HepG2 (cell line): ENCODE data around the gene POLN. TPM values are rescaled to one million over a fixed set of nuclear protein-coding genes. Genes with fewer than 3 reads are reported as not detected.

ENCODE experiments used
- ATAC-seq: fragments of 200-7000 bp; cut with Tn5 transposase; 3 replicates; pipeline ENCODE4 v1.9.1; 2020; ENCODE audit warnings: mild to moderate bottlenecking, moderate library complexity
- BruUV-seq: library from RNA; stranded (reverse); fragments of 400-500 nt; replicated peaks from 2 replicates; lab custom pipeline; 2021; lab: Mats Ljungman, UMichigan
- CTCF ChIA-PET: fragments of 300-600 bp; formaldehyde crosslinking; extraction: SDS; loops from one replicate; lab custom pipeline; 2021; ENCODE audit warnings: low total read pairs, inconsistent platforms, low intra/inter-chr PET ratio; lab: Yijun Ruan, JAX
- POLR2A ChIA-PET: fragments of 350-600 bp; sonication (Branson Sonifier 250); formaldehyde crosslinking; loops from one replicate; lab custom pipeline; 2020; ENCODE audit warnings: antibody characterized with exemption, inconsistent platforms; lab: Yijun Ruan, JAX
- DNase-seq: peaks from one replicate; pipeline ENCODE4 v3.0.0-alpha.2; 2015; ENCODE audit warnings: low spot score
- FAIRE-seq: peaks from 3 replicates; lab custom pipeline; 2011; peaks lifted over from hg19 to GRCh38; lab: Jason Lieb, UNC
- H2AFZ ChIP-seq: one replicate; pipeline ENCODE4 v1.6.1; 2011; ENCODE audit warnings: low read length, inconsistent platforms
- H3K27ac ChIP-seq: fragments of 300-600 bp; 3 replicates; pipeline ENCODE4 v1.8.0; 2011; ENCODE audit warnings: mixed run types, mild to moderate bottlenecking, mixed read lengths, low read length, inconsistent platforms; ENCODE audit not compliant: insufficient read depth; ENCODE audit errors: extremely low read length
- H3K27me3 ChIP-seq, 2 experiments: fragments of 200-600 bp in 1 of 2; 2 replicates in 1 of 2; 3 replicates in 1 of 2; pipeline versions ENCODE4 v1.6.0 to v1.8.0; 2011; ENCODE audit warnings: low read length in 2 of 2, mild to moderate bottlenecking in 2 of 2, moderate library complexity in 2 of 2, inconsistent platforms in 1 of 2; ENCODE audit not compliant: insufficient read depth in 2 of 2, control insufficient read depth in 1 of 2
- H3K36me3 ChIP-seq, 2 experiments: fragments of 200-600 bp in 1 of 2; replicated peaks in 1 of 2; 2 replicates in 1 of 2; 3 replicates in 1 of 2; pipeline versions ENCODE4 v1.5.1 to v1.8.0; 2011; ENCODE audit warnings: low read length in 2 of 2, inconsistent platforms in 1 of 2; ENCODE audit not compliant: insufficient read depth in 2 of 2, control insufficient read depth in 1 of 2
- H3K4me1 ChIP-seq: 2 replicates; pipeline ENCODE4 v1.5.1; 2012; ENCODE audit warnings: low read length, inconsistent platforms; ENCODE audit not compliant: insufficient read depth
- H3K4me2 ChIP-seq: 2 replicates; pipeline ENCODE4 v1.6.0; 2011; ENCODE audit warnings: low read depth, low read length, inconsistent platforms
- H3K4me3 ChIP-seq, 3 experiments: fragments of 200-600 bp in 1 of 3; sonication (generic), shearing (Covaris generic) in 1 of 3; replicated peaks in 1 of 3; 2 replicates each; pipeline ENCODE4 v1.5.1; 2011 to 2016; ENCODE audit warnings: low read length in 3 of 3, inconsistent platforms in 2 of 3, low read depth in 2 of 3, mild to moderate bottlenecking in 2 of 3, control low read depth in 1 of 3, mixed read lengths in 1 of 3; ENCODE audit not compliant: insufficient read depth in 1 of 3
- H3K79me2 ChIP-seq: one replicate; pipeline ENCODE4 v1.6.1; 2011; ENCODE audit warnings: low read length, inconsistent platforms; ENCODE audit not compliant: insufficient read depth
- H3K9ac ChIP-seq: 2 replicates; pipeline ENCODE4 v1.6.0; 2011; ENCODE audit warnings: mild to moderate bottlenecking, low read depth, low read length, inconsistent platforms; ENCODE audit not compliant: insufficient read depth
- H3K9me3 ChIP-seq: 2 replicates; pipeline ENCODE4 v1.5.1; 2012; ENCODE audit warnings: mild to moderate bottlenecking, low read length
- H4K20me1 ChIP-seq: 2 replicates; pipeline ENCODE4 v1.6.0; 2011; ENCODE audit warnings: inconsistent platforms, mild to moderate bottlenecking, low read length, moderate library complexity; ENCODE audit not compliant: insufficient read depth
- AGO2 ChIP-seq: fragments of 200-400 bp; formaldehyde crosslinking; optimal IDR thresholded peaks from 2 replicates; pipeline ENCODE3; 2017; ENCODE audit warnings: mild to moderate bottlenecking, low read depth, low read length, moderate library complexity
- ATAD3A ChIP-seq: sonication (generic); formaldehyde crosslinking; IDR thresholded peaks from 2 replicates; pipeline ENCODE4 v1.4.0; 2020; ENCODE audit warnings: missing genetic modification reagents
- ELF4 ChIP-seq: sonication (generic); formaldehyde crosslinking; IDR thresholded peaks from 2 replicates; pipeline ENCODE4 v1.5.0; 2020; ENCODE audit warnings: missing genetic modification reagents, mild to moderate bottlenecking, moderate library complexity, borderline replicate concordance
- MIXL1 ChIP-seq: IDR thresholded peaks from 2 replicates; pipeline ENCODE4 v1.6.1; 2016
- NFIC ChIP-seq: IDR thresholded peaks from 2 replicates; pipeline ENCODE4 v1.6.1; 2012; ENCODE audit warnings: mild to moderate bottlenecking, low read length, inconsistent platforms
- PCBP2 ChIP-seq: fragments of 200-400 bp; formaldehyde crosslinking; optimal IDR thresholded peaks from 2 replicates; pipeline ENCODE3; 2018; ENCODE audit warnings: low read length, low read depth; ENCODE audit not compliant: poor library complexity, severe bottlenecking
- RARA ChIP-seq: IDR thresholded peaks from 2 replicates; pipeline ENCODE4 v1.6.1; 2016; ENCODE audit warnings: missing genetic modification reagents, missing compliant biosample characterization
- RBFOX2 ChIP-seq: fragments of 200-400 bp; formaldehyde crosslinking; IDR thresholded peaks from 2 replicates; pipeline ENCODE4 v1.6.1; 2017; ENCODE audit warnings: low read depth, mild to moderate bottlenecking, low read length
- ZFP36L1 ChIP-seq: sonication (generic); formaldehyde crosslinking; IDR thresholded peaks from 2 replicates; pipeline ENCODE4 v1.8.0; 2022; ENCODE audit warnings: mild to moderate bottlenecking, missing genetic modification reagents, moderate library complexity
- ZNF564 ChIP-seq: sonication (generic); formaldehyde crosslinking; IDR thresholded peaks from 2 replicates; pipeline ENCODE4 v1.8.1; 2023; ENCODE audit warnings: mild to moderate bottlenecking, missing genetic modification reagents
- ZNF619 ChIP-seq: sonication (generic); formaldehyde crosslinking; IDR thresholded peaks from 2 replicates; pipeline ENCODE4 v1.4.0; 2020; ENCODE audit warnings: mild to moderate bottlenecking, missing genetic modification reagents
- WGBS: methylation state at CpG from one replicate; pipeline ENCODE4 v1.1.6; 2017; ENCODE audit warnings: low lambda C conversion rate; 5-methylcytosine and 5-hydroxymethylcytosine counted together
- in situ Hi-C: cut with HindIII; loops from 2 replicates; pipeline ENCODE4 v1.10.0; 2017; ENCODE audit warnings: low pct_unique_long_range_greater_than_20kb; ENCODE audit not compliant: extremely low pct_ligation_motif_present
- intact Hi-C: fragments of 100-400 bp; cut with micrococcal nuclease; formaldehyde crosslinking; loops from one replicate; pipeline ENCODE4 v1.10.0; 2022; ENCODE audit not compliant: unreplicated experiment
- polyA plus RNA-seq, 8 experiments: library from polyadenylated mRNA; depleted of rRNA in 3 of 8; stranded (reverse) in 7 of 8; unstranded in 1 of 8; fragments of >200 nt; fragmentation: Illumina TruSeq in 4 of 8; extraction: Trizol in 4 of 8; gene quantifications; 2 replicates each; pipeline versions ENCODE4 v1.2.1 to v1.2.3, GENCODE V29; 2011 to 2016; ENCODE audit warnings: low read depth in 4 of 8, missing spikeins in 1 of 8, mixed read lengths in 1 of 8; ENCODE audit not compliant: insufficient read depth in 1 of 8
- total RNA-seq, 5 experiments: library from RNA; depleted of rRNA; stranded (reverse); fragments of >200 nt; fragmentation: Illumina TruSeq; extraction: Trizol; gene quantifications; 2 replicates each; pipeline ENCODE4 v1.2.3, GENCODE V29; 2016; ENCODE audit warnings: low read depth in 1 of 5
- TF ChIP-seq, protein P1 (sequence below): sonication (generic); formaldehyde crosslinking; IDR thresholded peaks from 2 replicates; pipeline ENCODE4 v1.8.0; 2022; ENCODE audit warnings: missing genetic modification reagents, mild to moderate bottlenecking, moderate library complexity, borderline replicate concordance

POLN gene
- total and polyA plus RNA-seq, 2 of the 13 experiments (the other 11 are each of a cell fraction or from before 2014, with no cell fraction given), result 0.93 to 1.5 TPM

DNA sequence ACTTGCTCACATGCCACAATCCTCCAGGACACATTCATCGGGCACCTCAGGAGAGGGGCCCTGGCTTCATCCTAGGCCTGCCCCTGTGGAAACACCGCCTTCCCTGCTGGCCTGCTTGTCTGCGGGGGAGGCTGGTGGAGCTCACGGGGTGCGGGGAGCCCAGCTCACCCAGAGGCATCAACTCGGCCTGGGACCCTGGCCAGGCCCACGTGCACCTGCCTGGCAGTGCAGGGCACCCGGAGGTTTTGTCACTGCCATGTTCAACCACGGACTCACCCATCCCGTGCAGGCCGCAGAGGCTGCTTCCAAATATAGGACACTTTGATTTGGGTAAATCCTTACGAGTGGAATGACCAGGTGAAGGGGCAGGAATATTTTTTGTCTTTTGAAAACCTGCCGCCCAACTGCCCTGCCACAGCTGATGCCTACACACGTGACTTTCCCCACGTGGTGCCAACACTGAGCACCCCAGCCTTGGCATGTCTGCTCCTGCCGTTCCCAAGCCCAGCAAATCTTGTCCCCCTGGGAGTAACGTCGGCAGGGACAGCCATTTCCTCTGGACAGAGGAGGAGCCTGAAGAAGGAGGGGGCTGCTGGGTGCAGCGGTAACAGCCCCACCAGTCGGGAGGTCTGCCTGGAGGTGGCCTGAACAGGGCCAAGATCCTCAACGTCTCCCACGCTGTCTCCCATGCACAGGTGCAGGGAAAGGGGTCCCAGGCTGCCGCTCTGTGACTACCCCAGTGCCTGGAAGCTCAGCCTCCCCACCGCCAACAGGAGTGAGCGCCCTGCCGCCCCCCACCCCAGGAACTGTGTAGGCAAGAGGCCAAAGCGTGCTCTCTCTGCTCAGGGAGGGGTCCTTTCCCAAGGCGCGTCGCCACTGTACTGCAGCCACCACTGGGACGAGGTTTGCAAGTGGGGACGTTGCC is 11.5 kb upstream of the POLN start:
- peaks cover 11 to 16% of the 10 kb centered on the region in 2 experiments; a peak in 4 of 5 replicates for H3K36me3 ChIP-seq
- 95% methylated on average over 24 of the region's 32 CpGs for WGBS
- H3K9ac ChIP-seq, result no peak overlapping the region
- ChIA-PET POLR2A (no interaction called here), CTCF (no interaction called here)
- in situ Hi-C loops (no loop called here), intact Hi-C loops (no loop called here)
- no peaks in the 10 kb centered on the region for H3K4me1 ChIP-seq
- DNase-seq (no peak), FAIRE-seq (no peak), ATAC-seq (no peak)
- TF ChIP-seq RBFOX2 (peak; percentile 16), AGO2 (peak; percentile 67), NFIC (no peak)
- H3K27me3 ChIP-seq, result no peaks in the 10 kb centered on the region
- no TSS peak for BruUV-seq
- no peak overlapping the region for H3K4me3 ChIP-seq
- no peak overlapping the region for H2AFZ ChIP-seq
- H3K9me3 ChIP-seq, result no peaks in the 10 kb centered on the region
- no peaks in the 10 kb centered on the region for H4K20me1 ChIP-seq
- no peak overlapping the region for H3K27ac ChIP-seq
- H3K79me2 ChIP-seq, result no peaks in the 10 kb centered on the region
- no peak overlapping the region for H3K4me2 ChIP-seq

DNA sequence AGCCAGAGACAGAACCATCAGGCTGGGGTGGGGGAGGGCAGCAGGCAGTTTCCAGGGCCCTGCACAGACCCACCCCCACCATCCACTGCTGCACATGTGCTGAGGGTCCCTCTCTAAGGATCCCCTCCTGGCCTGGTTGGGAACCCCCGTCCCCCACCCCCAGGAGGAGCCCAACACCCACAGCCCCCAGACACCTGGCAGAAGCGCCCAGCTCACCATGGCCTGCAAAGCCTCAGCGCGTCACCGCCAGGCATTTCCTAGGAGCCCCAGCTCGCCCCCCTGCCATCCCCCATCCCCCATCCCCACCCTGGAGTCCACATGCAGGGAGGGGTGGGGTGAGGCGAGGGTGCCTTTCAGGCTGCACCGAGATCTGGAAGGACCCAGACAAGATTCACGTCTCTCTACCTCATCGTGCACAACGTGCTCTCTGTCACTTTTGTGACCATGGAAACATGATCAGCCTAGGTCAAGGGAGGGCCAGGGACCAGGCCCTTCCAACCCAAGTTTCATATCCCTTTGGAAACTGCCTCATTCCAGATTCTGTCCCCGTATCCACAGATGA is 10.7 kb upstream of the POLN start:
- ChIA-PET POLR2A (no interaction called here), CTCF (no interaction called here)
- Histone ChIP-seq H3K4me3 (no peak overlapping the region), H4K20me1 (no peaks in the 10 kb centered on the region), H3K9me3 (no peaks in the 10 kb centered on the region), H3K4me1 (no peaks in the 10 kb centered on the region), H3K36me3 (peaks cover 11 to 14% of the 10 kb centered on the region in 2 experiments; a peak in 4 of 5 replicates), H3K27ac (no peak overlapping the region), H3K9ac (no peak overlapping the region), H2AFZ (no peak overlapping the region), H3K79me2 (no peaks in the 10 kb centered on the region), H3K27me3 (no peaks in the 10 kb centered on the region), H3K4me2 (no peak overlapping the region)
- intact Hi-C loops, result no loop called here
- in situ Hi-C loops, result no loop called here
- no peak for ATAC-seq
- DNase-seq, result no peak
- FAIRE-seq, result no peak
- 94% methylated on average over 11 of the region's 12 CpGs for WGBS
- BruUV-seq, result no TSS peak
- TF ChIP-seq ELF4 (no peak), ATAD3A (CRISPR knock-in tag) (no peak), RARA (CRISPR knock-in tag) (no peak), MIXL1 (CRISPR knock-in tag) (no peak), PCBP2 (no peak), ZNF564 (CRISPR knock-in tag) (no peak), ZFP36L1 (CRISPR knock-in tag) (no peak), ZNF619 (CRISPR knock-in tag) (no peak)
- TF ChIP-seq, protein P1, sequence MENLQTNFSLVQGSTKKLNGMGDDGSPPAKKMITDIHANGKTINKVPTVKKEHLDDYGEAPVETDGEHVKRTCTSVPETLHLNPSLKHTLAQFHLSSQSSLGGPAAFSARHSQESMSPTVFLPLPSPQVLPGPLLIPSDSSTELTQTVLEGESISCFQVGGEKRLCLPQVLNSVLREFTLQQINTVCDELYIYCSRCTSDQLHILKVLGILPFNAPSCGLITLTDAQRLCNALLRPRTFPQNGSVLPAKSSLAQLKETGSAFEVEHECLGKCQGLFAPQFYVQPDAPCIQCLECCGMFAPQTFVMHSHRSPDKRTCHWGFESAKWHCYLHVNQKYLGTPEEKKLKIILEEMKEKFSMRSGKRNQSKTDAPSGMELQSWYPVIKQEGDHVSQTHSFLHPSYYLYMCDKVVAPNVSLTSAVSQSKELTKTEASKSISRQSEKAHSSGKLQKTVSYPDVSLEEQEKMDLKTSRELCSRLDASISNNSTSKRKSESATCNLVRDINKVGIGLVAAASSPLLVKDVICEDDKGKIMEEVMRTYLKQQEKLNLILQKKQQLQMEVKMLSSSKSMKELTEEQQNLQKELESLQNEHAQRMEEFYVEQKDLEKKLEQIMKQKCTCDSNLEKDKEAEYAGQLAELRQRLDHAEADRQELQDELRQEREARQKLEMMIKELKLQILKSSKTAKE (CRISPR knock-in tag), result no peak
